GM21447 (cell line): ENCODE measurements around the gene GOLGA6D.
"Not testable (repeated sequence)": the region's sequence is repeated elsewhere in the genome, so short reads cannot be mapped to it uniquely, and the experiment has no call there.

Source experiments
- ATAC-seq: cut with Tn5 transposase; IDR thresholded peaks from one replicate; pipeline ENCODE4 v1.9.1; 2021; ENCODE audit not compliant: unreplicated experiment

Gene GOLGA6D

GRCh38 chr15:75275617-75276016 lies 7.0 kb upstream of the GOLGA6D start:
- not testable (repeated sequence) for ATAC-seq

- not testable (repeated sequence) for ATAC-seq
Observed at GRCh38 chr15:75278497-75278896, 4.1 kb upstream of the GOLGA6D start.

- ATAC-seq, result not testable (repeated sequence)
Observed at GRCh38 chr15:75284152-75284551, 1.5 kb downstream of the GOLGA6D start.

- not testable (repeated sequence) for ATAC-seq
Observed at GRCh38 chr15:75293660-75294059, 11.0 kb downstream of the GOLGA6D start.

- not testable (repeated sequence) for ATAC-seq
Observed at GRCh38 chr15:75298541-75299310, 16.1 kb downstream of the GOLGA6D start.

- ATAC-seq, result not testable (repeated sequence)
Observed at GRCh38 chr15:75299311-75299688, 16.7 kb downstream of the GOLGA6D start.

GRCh38 chr15:75300026-75300425 lies 17.4 kb downstream of the GOLGA6D start:
- not testable (repeated sequence) for ATAC-seq

- no peak for ATAC-seq
Observed at GRCh38 chr15:75302318-75302717, 19.7 kb downstream of the GOLGA6D start.

- not testable (repeated sequence) for ATAC-seq
Observed at GRCh38 chr15:75302753-75303152, 20.1 kb downstream of the GOLGA6D start.

- ATAC-seq, result no peak
Observed at GRCh38 chr15:75306188-75306587, 23.6 kb downstream of the GOLGA6D start.

- no peak for ATAC-seq
Observed at GRCh38 chr15:75307778-75308390, 25.2 kb downstream of the GOLGA6D start.

- ATAC-seq, result no peak
Observed at GRCh38 chr15:75309711-75310110, 27.1 kb downstream of the GOLGA6D start.

GRCh38 chr15:75312548-75312947 lies 29.9 kb downstream of the GOLGA6D start:
- not testable (repeated sequence) for ATAC-seq

- ATAC-seq, result no peak
Observed at GRCh38 chr15:75313116-75313845, 30.6 kb downstream of the GOLGA6D start.

- no peak for ATAC-seq
Observed at GRCh38 chr15:75314552-75315290, 32.1 kb downstream of the GOLGA6D start.

GRCh38 chr15:75319231-75319897 lies 36.7 kb downstream of the GOLGA6D start:
- not testable (repeated sequence) for ATAC-seq

- no peak for ATAC-seq
Observed at GRCh38 chr15:75321711-75322110, 39.1 kb downstream of the GOLGA6D start.

- no peak for ATAC-seq
Observed at GRCh38 chr15:75325922-75326321, 43.3 kb downstream of the GOLGA6D start.

GRCh38 chr15:75327005-75327404 lies 44.4 kb downstream of the GOLGA6D start:
- no peak for ATAC-seq

GRCh38 chr15:75327491-75327890 lies 44.9 kb downstream of the GOLGA6D start:
- ATAC-seq, result no peak
